Measurements from ENCODE around the gene PARP6.

PARP6 gene

GRCh38 chr15:72285402-72285801 lies 13.0 kb upstream of the PARP6 start:
- TF ChIP-seq CTCF (IDR thresholded peaks at IDR 0.05; ENCODE audit: low read depth, low read length) (no peak), EZH2phosphoT487 (IDR thresholded peaks at IDR 0.05; ENCODE audit: low read depth) (no peak)
- no peaks in the 10 kb centered on the region for H4K20me1 ChIP-seq (ENCODE audit: insufficient read depth, low read length)
- H3K9ac ChIP-seq (ENCODE audit: low read length), result no peak overlapping the region
- H3K9me3 ChIP-seq (ENCODE audit: insufficient read depth, low read length), result no peaks in the 10 kb centered on the region
- H3K4me2 ChIP-seq (ENCODE audit: low read length), result no peak overlapping the region
- no peak overlapping the region for H2AFZ ChIP-seq (ENCODE audit: low read depth, low read length)
- no peak overlapping the region for H3K27ac ChIP-seq (ENCODE audit: low read length)
- peaks cover under 1% of the 10 kb centered on the region; the same call in 1 of the 2 replicates for H3K27me3 ChIP-seq (ENCODE audit: low read depth, low read length)
- H3K4me1 ChIP-seq (ENCODE audit: low read length), result no peaks in the 10 kb centered on the region
- H3K36me3 ChIP-seq (replicated peaks; ENCODE audit: low read depth, low read length), result no peaks in the 10 kb centered on the region
- H3K4me3 ChIP-seq (ENCODE audit: low read length), result no peak overlapping the region
- H3K79me2 ChIP-seq (ENCODE audit: low read length), result no peaks in the 10 kb centered on the region

GRCh38 chr15:72284781-72285180 lies 12.4 kb upstream of the PARP6 start:
- no peaks in the 10 kb centered on the region for H4K20me1 ChIP-seq (ENCODE audit: insufficient read depth, low read length)
- H3K4me3 ChIP-seq (ENCODE audit: low read length), result no peak overlapping the region
- no peaks in the 10 kb centered on the region for H3K9me3 ChIP-seq (ENCODE audit: insufficient read depth, low read length)
- H3K4me2 ChIP-seq (ENCODE audit: low read length), result no peak overlapping the region
- H3K27ac ChIP-seq (ENCODE audit: low read length), result no peak overlapping the region
- H3K36me3 ChIP-seq (replicated peaks; ENCODE audit: low read depth, low read length), result no peaks in the 10 kb centered on the region
- no peaks in the 10 kb centered on the region for H3K4me1 ChIP-seq (ENCODE audit: low read length)
- H3K9ac ChIP-seq (ENCODE audit: low read length), result no peak overlapping the region
- H3K79me2 ChIP-seq (ENCODE audit: low read length), result no peaks in the 10 kb centered on the region
- no peaks in the 10 kb centered on the region; the same call in 1 of the 2 replicates for H3K27me3 ChIP-seq (ENCODE audit: low read depth, low read length)
- TF ChIP-seq CTCF (IDR thresholded peaks at IDR 0.05; ENCODE audit: low read depth, low read length) (no peak), EZH2phosphoT487 (IDR thresholded peaks at IDR 0.05; ENCODE audit: low read depth) (no peak)
- H2AFZ ChIP-seq (ENCODE audit: low read depth, low read length), result no peak overlapping the region

- no peak overlapping the region for H3K27ac ChIP-seq (ENCODE audit: low read length)
- TF ChIP-seq CTCF (IDR thresholded peaks at IDR 0.05; ENCODE audit: low read depth, low read length), result no peak
- TF ChIP-seq EZH2phosphoT487 (IDR thresholded peaks at IDR 0.05; ENCODE audit: low read depth), result no peak
These were observed 9.4 kb upstream of the PARP6 start for GRCh38 chr15:72281713-72282112.

GRCh38 chr15:72280751-72281150 lies 8.4 kb upstream of the PARP6 start:
- Histone ChIP-seq H2AFZ (ENCODE audit: low read depth, low read length) (no peak overlapping the region), H3K27me3 (ENCODE audit: low read depth, low read length) (no peaks in the 10 kb centered on the region; the same call in 1 of the 2 replicates), H3K9ac (ENCODE audit: low read length) (no peak overlapping the region), H3K36me3 (replicated peaks; ENCODE audit: low read depth, low read length) (no peaks in the 10 kb centered on the region), H4K20me1 (ENCODE audit: insufficient read depth, low read length) (no peaks in the 10 kb centered on the region), H3K9me3 (ENCODE audit: insufficient read depth, low read length) (no peaks in the 10 kb centered on the region), H3K4me2 (ENCODE audit: low read length) (no peak overlapping the region), H3K4me3 (ENCODE audit: low read length) (no peak overlapping the region), H3K4me1 (ENCODE audit: low read length) (no peaks in the 10 kb centered on the region), H3K27ac (ENCODE audit: low read length) (no peak overlapping the region), H3K79me2 (ENCODE audit: low read length) (no peaks in the 10 kb centered on the region)
- TF ChIP-seq CTCF (IDR thresholded peaks at IDR 0.05; ENCODE audit: low read depth, low read length), result no peak
- TF ChIP-seq EZH2phosphoT487 (IDR thresholded peaks at IDR 0.05; ENCODE audit: low read depth), result no peak

More at GRCh38 chr15:72281713-72282112, 9.4 kb upstream of the PARP6 start:
- Histone ChIP-seq H3K4me3 (ENCODE audit: low read length) (no peak overlapping the region), H3K36me3 (replicated peaks; ENCODE audit: low read depth, low read length) (no peaks in the 10 kb centered on the region), H3K9me3 (ENCODE audit: insufficient read depth, low read length) (no peaks in the 10 kb centered on the region), H3K79me2 (ENCODE audit: low read length) (no peaks in the 10 kb centered on the region), H3K9ac (ENCODE audit: low read length) (no peak overlapping the region), H3K4me1 (ENCODE audit: low read length) (no peaks in the 10 kb centered on the region), H3K27me3 (ENCODE audit: low read depth, low read length) (no peaks in the 10 kb centered on the region; the same call in 1 of the 2 replicates), H4K20me1 (ENCODE audit: insufficient read depth, low read length) (no peaks in the 10 kb centered on the region), H3K4me2 (ENCODE audit: low read length) (no peak overlapping the region), H2AFZ (ENCODE audit: low read depth, low read length) (no peak overlapping the region)

Data from OCI-LY3 (cell line).